Activated T-cell treated with anti-CD3 and anti-CD28 coated beads for 4 hours (primary cell): ENCODE results near the gene GNAI3.
A peak's percentile ranks its signal among the peaks of the same experiment; 100 is the strongest.

Source experiments
- DNase-seq: peaks from one replicate; pipeline ENCODE4 v3.0.0-alpha.2; 2020

The GNAI3 gene

DNA sequence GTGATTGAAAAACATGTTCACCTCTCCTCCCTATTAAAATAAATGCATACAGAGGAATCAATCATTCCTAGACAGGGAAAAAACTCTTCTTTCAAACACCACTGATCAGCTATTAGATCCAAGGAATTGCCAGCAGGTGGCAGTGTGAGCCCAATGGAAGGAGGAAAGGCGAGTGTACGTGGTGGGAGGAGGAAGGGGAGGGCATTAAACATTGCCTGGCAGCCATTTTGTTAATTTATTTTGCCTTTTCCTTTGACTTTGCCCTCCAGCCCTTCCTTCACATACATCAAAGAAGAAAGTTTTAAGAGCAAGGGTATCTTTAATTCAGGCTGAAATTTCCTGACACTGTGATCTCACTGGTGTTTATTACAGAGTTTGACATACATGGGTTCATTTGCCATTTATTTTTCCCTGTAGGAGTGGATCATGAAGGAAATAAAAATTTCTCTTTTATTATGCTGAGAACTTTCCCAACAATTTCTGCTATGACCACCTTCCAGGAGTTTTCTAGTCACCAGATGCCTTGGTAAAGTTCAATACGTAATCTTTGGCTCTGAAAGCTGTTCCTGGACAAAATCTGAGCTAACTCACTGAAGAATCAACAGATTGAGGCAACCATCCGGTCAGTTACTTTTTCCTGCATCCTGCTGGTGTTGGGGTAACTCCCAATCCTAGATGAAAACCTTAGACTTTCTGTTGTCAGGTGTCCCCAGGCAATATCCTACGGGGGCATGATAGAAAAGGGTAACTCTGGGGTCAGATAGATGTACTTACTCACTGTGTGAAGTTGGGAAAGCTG, 1.9 kb upstream of the GNAI3 start:
- DNase-seq: peak; percentile 91

GRCh38 chr1:109547463-109548320, 723 bp upstream of the GNAI3 start:
- no peak for DNase-seq

DNA sequence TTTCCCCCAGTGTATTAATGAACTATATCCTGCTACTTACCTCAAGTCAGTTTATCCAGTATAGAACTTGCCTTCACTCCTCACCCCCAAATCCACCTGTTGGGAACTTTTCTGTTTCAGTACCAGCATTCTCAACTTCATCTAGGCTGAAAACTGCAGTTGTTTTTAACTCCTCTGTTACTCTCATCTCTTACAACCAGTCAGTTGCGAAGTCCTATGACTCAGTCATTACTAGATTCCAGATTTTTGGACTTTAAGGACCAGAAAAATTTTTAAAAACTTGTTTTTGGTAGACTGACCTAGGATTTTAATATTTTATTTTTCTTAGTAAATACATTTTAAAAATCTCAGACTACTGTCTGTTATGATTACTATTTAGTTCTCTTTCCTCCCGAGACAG, 8.1 kb downstream of the GNAI3 start:
- DNase-seq: no peak

DNA sequence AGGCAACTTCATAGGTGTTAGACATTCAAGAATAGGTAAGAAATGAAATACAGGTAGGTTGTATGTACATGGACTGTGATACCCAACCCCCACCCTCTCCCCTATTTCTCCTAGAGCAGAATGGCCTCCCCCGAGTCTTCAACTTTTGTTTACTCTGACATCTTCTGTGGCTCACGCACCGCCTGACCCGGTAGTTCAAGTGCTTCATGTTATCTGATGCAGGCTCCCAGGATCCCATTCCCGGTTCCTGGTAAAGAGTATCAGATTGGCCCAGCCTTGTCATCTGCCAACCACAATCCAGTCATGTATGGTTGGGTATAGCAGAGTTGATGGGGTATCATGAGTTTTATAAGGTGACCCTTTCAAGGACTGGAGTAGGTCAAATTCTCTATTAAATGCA, 9.1 kb downstream of the GNAI3 start:
- DNase-seq: no peak

GRCh38 chr1:109559995-109560394, 11.6 kb downstream of the GNAI3 start:
- no peak for DNase-seq

GRCh38 chr1:109564194-109564878, 15.9 kb downstream of the GNAI3 start:
- no peak for DNase-seq

DNA sequence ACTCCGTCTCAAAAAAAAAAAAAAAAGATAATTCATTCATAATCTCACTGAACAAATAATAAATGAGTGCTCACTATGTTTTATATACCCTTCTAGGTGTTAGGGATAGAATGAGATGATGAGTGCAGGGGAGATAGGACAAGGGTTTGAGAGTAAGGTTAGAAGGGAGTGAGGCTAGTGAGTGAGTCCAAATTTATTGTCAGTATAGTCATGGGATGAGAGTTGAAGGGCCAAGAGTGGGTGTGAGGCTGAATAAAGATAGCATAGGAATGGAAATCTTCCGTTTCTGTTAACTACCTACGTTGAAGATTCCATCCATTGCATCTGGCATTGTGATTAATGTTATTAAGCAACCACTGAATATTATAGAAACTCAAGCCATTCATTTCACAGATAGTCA, 16.8 kb downstream of the GNAI3 start:
- DNase-seq: no peak

- DNase-seq: no peak
Measured at GRCh38 chr1:109566982-109567381, 18.6 kb downstream of the GNAI3 start.

DNA sequence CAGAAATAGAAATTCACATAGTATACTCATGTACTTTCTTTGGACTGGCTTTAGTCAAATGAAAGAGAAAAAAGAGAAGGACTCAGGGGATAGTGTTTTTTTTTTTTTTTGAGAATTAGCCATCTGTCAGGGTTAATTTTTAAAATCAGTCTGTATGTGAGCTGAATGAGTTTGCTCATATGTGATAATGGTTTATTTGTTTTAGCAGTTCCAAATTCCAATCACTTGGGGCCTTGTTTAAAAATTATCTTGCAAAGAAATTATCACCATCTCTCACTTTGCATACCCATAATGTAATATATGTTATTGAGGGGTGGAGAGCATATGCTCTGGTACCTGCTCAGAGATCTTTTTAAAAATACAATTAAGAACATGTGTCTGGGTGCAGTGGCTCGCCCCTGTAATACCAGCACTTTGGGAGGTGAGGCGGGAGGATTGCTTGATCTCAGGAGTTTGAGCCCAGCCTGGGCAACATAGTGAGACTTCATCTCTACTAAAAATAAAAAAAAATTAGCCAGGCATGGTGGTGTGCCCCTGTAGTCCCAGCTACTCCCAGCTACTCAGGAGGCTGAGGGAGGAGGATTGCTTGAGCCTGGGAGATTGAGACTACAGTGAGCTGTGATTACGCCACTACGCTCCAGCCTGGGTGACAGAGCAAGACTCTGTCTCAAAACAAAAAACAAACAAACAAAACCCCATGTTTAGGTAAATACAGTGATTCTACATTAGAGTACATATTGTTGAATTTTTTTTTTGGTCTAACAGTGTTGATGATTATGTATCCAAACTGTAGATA, 19.7 kb downstream of the GNAI3 start:
- DNase-seq: no peak

- DNase-seq: no peak
Measured at GRCh38 chr1:109569323-109569722, 20.9 kb downstream of the GNAI3 start.

DNA sequence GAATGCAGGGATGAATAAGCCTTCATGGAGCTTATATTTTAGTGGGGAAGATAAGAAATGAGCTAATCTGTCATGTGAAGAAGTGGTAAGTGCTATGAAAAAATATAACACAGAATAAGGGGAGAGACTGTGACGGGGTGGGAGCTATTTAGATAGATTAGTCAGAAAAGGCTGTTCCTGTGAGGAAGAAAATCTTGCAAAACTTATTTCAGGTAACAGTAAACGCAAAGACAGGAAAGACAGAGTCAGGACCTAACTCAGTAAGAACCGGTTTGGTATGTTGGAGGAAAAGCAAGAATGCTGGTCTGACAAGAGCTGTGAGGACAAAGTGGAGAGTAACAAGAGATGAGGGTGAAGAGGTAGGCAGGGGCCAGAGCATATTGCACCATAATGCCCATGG, 22.0 kb downstream of the GNAI3 start:
- DNase-seq: no peak

GRCh38 chr1:109573785-109574184, 25.4 kb downstream of the GNAI3 start:
- no peak for DNase-seq

- no peak for DNase-seq
Measured at GRCh38 chr1:109578947-109579443, 30.6 kb downstream of the GNAI3 start.

- DNase-seq: no peak
Measured at GRCh38 chr1:109579491-109579890, 31.1 kb downstream of the GNAI3 start.

DNA sequence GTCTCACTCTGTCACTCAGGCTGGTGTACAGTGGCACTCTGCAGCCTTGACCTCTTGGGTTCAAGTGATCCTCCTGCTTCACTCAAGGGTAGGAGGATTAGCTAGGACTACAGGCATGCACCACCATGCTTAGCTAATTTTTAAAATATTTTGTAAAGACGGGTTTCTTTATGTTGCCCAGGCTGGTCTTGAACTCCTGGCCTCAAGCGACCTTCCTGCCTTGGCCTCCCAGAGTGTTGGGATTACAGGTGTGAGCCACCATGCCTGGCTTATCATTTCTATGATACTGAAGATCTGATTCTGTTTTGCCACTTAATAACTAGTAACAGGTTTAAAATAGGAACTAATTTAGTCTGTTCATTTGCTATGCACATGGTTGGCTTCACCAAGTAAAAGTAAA, 33.6 kb downstream of the GNAI3 start:
- DNase-seq: no peak

DNA sequence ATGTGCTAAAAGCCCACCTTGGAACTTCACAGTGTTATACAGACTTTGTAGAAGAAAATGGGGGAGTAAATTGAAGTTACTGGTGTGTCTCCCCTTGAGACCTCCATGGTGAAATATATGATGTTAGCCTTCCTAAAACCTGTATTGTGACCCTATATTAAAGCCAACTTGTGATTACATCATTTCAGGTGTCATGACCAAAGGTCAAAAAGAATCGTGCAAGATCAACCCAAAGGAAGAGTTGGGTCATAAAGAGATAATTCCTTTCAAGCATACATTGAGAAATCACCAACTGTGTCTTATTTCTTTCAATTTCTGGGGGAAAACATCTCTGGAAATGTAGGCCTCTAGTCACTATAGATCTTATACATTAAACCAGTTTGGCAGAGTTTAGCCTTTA, 36.4 kb downstream of the GNAI3 start:
- DNase-seq: no peak

GRCh38 chr1:109586055-109586454, 37.6 kb downstream of the GNAI3 start:
- DNase-seq: no peak

GRCh38 chr1:109589177-109589576, 40.8 kb downstream of the GNAI3 start:
- no peak for DNase-seq

DNA sequence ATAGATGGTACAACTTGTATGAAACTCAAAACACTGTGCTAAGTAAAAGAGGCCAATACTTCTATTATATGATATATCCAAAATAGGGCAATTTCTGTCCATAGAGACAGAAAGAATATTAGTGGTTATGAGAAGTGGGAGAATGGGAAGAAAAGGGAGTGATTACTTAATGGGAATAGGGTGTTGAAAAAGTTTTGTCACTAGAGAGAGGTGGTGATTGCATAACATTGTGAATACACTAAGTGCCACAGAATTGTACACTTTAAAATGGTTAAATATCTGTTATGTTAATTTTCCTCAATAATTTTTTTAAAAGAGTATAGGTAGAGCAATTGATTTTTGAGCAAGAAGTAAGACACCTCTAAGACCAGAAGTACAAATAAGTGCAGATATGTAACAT, 41.3 kb downstream of the GNAI3 start:
- DNase-seq: no peak

- DNase-seq: no peak
Measured at GRCh38 chr1:109592916-109593315, 44.5 kb downstream of the GNAI3 start.

DNA sequence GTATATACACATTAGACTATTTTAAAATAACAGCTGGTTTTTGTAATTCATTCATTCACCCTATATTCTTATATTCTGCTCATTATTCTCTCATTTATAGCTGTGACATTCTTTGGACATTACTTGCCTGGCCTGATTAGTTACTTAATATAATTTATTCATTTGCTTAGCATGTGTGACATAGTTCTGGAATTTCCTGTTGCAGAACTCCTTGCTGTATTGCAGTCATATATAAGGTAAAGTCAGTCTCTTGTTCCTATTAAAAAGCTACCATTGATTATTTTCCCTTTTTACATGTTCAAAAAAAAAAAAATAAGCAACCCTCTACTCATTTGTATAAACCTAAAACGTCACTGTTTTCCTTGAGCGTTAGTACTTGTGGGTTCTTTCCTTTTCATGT, 47.1 kb downstream of the GNAI3 start:
- DNase-seq: no peak

DNA sequence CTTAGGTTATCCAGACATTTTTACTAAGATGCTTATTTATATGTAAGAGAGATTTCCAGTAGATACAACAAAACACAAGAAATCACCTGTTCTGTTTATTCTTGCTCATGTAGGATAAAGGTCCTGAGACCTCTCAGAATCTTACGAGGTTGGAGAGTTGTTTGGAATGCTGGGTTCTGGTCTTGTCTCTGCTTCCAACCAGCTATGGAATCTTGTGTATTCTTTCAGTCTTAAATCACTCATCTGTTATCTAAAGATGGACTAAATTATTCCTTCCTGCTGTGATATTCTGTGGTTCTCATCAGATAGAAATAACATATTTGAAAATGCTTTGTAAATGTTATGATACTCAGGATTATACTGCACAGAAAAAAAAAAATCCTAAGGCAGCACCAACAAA, 49.7 kb downstream of the GNAI3 start:
- DNase-seq: no peak

DNA sequence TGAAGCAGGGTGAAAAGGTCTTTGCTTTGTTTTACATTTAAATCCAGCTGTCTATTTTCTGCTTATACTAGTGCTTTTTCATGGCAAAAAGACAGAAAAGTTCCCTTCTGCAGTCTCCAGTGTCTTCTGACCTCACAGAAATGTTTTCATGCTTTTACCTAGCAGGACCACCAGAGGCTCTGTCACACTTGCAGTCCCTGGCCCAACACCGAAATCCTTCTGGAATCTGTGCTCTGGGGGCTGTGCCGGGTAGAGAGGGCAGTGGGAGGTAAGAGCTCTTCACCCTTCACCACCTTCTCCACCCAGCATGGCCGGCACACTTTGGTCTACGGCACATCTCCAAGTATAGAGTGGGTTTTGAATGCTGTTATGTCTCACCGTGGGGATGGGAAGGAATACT, 50.2 kb downstream of the GNAI3 start:
- DNase-seq: no peak
